CD4-positive, alpha-beta T cell (primary cell): ENCODE measurements around the gene SPEM3. TPM values are rescaled to one million over a fixed set of nuclear protein-coding genes. Genes with fewer than 3 reads are reported as not detected.

ENCODE experiments used
- ATAC-seq: fragments of 200-7000 bp; cut with Tn5 transposase; one replicate; pipeline ENCODE4 v1.10.0; 2022; ENCODE audit warnings: mild to moderate bottlenecking; ENCODE audit not compliant: poor library complexity
- CTCF ChIA-PET: fragments of 350-600 bp; sonication (Branson Sonifier 250); formaldehyde crosslinking; loops from one replicate; lab custom pipeline; 2021; ENCODE audit warnings: antibody characterized with exemption, inconsistent platforms; lab: Charles Lee
- POLR2A ChIA-PET: fragments of 350-600 bp; sonication (Branson Sonifier 250); formaldehyde crosslinking; loops from one replicate; lab custom pipeline; 2021; ENCODE audit warnings: antibody characterized with exemption, inconsistent platforms; lab: Charles Lee
- DNase-seq, 14 experiments: peaks; one replicate each; pipeline ENCODE4 v3.0.0-alpha.2; 2013 to 2020; ENCODE audit warnings: mixed read lengths in 2 of 14
- H3K27ac ChIP-seq, 2 donors: one replicate each; pipeline versions ENCODE4 v1.5.1 to v1.7.0; 2013; ENCODE audit warnings: low read length in 2 of 2, low read depth in 1 of 2, mild to moderate bottlenecking in 1 of 2
- H3K27me3 ChIP-seq, 2 experiments: 1 replicate in 1 of 2; 2 replicates in 1 of 2; pipeline versions ENCODE4 v1.6.1 to v1.7.0; 2013; ENCODE audit warnings: low read length in 2 of 2, control low read depth in 1 of 2, mild to moderate bottlenecking in 1 of 2, moderate library complexity in 1 of 2; ENCODE audit not compliant: insufficient read depth in 2 of 2, control insufficient read depth in 1 of 2
- H3K36me3 ChIP-seq: one replicate; pipeline ENCODE4 v1.6.1; 2013; ENCODE audit warnings: low read length, control low read depth; ENCODE audit not compliant: insufficient read depth
- H3K4me1 ChIP-seq: one replicate; pipeline ENCODE4 v1.6.1; 2013; ENCODE audit warnings: low read length, control low read depth; ENCODE audit not compliant: insufficient read depth
- H3K4me3 ChIP-seq: one replicate; pipeline ENCODE4 v1.5.1; 2013; ENCODE audit warnings: mild to moderate bottlenecking, low read length, moderate library complexity
- H3K9me3 ChIP-seq, 2 experiments: 1 replicate in 1 of 2; 2 replicates in 1 of 2; pipeline versions ENCODE4 v1.6.1 to v1.7.0; 2013; ENCODE audit warnings: low read length in 2 of 2, mild to moderate bottlenecking in 2 of 2, control low read depth in 1 of 2, moderate library complexity in 1 of 2; ENCODE audit not compliant: control insufficient read depth in 1 of 2, insufficient read depth in 1 of 2
- H3K27ac Mint-ChIP-seq: one replicate; pipeline ENCODE4 v1.8.0; 2020; ENCODE audit warnings: mixed read lengths
- H3K27me3 Mint-ChIP-seq: one replicate; pipeline ENCODE4 v1.8.0; 2021; ENCODE audit warnings: mixed read lengths
- H3K36me3 Mint-ChIP-seq: one replicate; pipeline ENCODE4 v1.8.0; 2021; ENCODE audit warnings: low read depth, mixed read lengths
- H3K4me1 Mint-ChIP-seq: one replicate; pipeline ENCODE4 v1.8.0; 2021; ENCODE audit warnings: low read depth, mixed read lengths
- H3K4me3 Mint-ChIP-seq: one replicate; pipeline ENCODE4 v1.8.0; 2020; ENCODE audit warnings: mild to moderate bottlenecking, mixed read lengths
- H3K9me3 Mint-ChIP-seq: one replicate; pipeline ENCODE4 v1.8.0; 2020; ENCODE audit warnings: mixed read lengths
- CTCF ChIP-seq: fragments of 200-600 bp; IDR thresholded peaks from one replicate; pipeline ENCODE4 v1.8.0; 2022; ENCODE audit warnings: antibody characterized with exemption, mild to moderate bottlenecking
- intact Hi-C, 2 experiments: fragments of 100-400 bp; cut with DNase I in 1 of 2; cut with micrococcal nuclease in 1 of 2; formaldehyde crosslinking; loops; one replicate each; pipeline versions ENCODE4 v1.15.1 to v1.9.0; 2023 to 2025; cut with DNase I, micrococcal nuclease
- total RNA-seq, 174 experiments: library from RNA in 2 of 174; stranded (reverse) in 2 of 174; gene quantifications; one replicate each; pipeline ENCODE4 v1.2.3 and lab custom pipeline; 2021 to 2026

The SPEM3 gene
- total RNA-seq, 2 experiments from 2014 or later = not detected

GRCh38 chr17:7437950-7438614, 9.4 kb downstream of the SPEM3 start:
- Mint-ChIP-seq H3K27me3 (peaks cover 44% of the 10 kb centered on the region), H3K9me3 (no peaks in the 10 kb centered on the region), H3K4me3 (peak overlapping the region; percentile 85), H3K36me3 (peaks cover 4% of the 10 kb centered on the region), H3K4me1 (peaks cover 48% of the 10 kb centered on the region), H3K27ac (peak overlapping the region; percentile 43)
- Histone ChIP-seq H3K9me3 (peaks cover 0 to 12% of the 10 kb centered on the region in 2 experiments), H3K36me3 (no peaks in the 10 kb centered on the region), H3K27ac (no peak overlapping the region), H3K4me1 (peaks cover 60% of the 10 kb centered on the region), H3K27me3 (peaks cover 38 to 47% of the 10 kb centered on the region in 2 experiments), H3K4me3 (peak overlapping the region; percentile 39)
- DNase-seq (peak in 13 of 14 experiments; percentile 23 to 83 (median 59)), ATAC-seq (no peak)
- intact Hi-C loops = loop anchor here (1.0 to 10.0 kb wide), 11 partner anchors 41 to 391 kb away; partner anchors contain the start of genes CTDNEP1 (in 1 of the 2), EIF5A (in 1 of the 2), ELP5 (in 1 of the 2) and KCTD11 (in 1 of the 2)
- ChIA-PET POLR2A (interaction anchor here (0.6 to 9.0 kb wide), 7 partner anchors 17 to 249 kb away, joined by 3 to 156 read pairs (median 4); partner anchors contain the start of genes GABARAP, POLR2A, SLC35G6 and TP53), CTCF (interaction anchor here (1.7 to 4.8 kb wide), 8 partner anchors 17 to 123 kb away, joined by 3 to 61 read pairs (median 36); partner anchors contain the start of genes POLR2A, SENP3, TMEM95 and ZBTB4)
- TF ChIP-seq CTCF = no peak

- Mint-ChIP-seq H3K27ac (peak overlapping the region; percentile 43), H3K9me3 (no peaks in the 10 kb centered on the region), H3K27me3 (peaks cover 52% of the 10 kb centered on the region), H3K4me1 (peaks cover 48% of the 10 kb centered on the region), H3K4me3 (peak overlapping the region; percentile 85), H3K36me3 (peaks cover 4% of the 10 kb centered on the region)
- peaks cover 60% of the 10 kb centered on the region for H3K4me1 ChIP-seq
- H3K27ac ChIP-seq = no peak overlapping the region
- peaks cover 0 to 12% of the 10 kb centered on the region in 2 experiments for H3K9me3 ChIP-seq
- peak overlapping the region; percentile 39 for H3K4me3 ChIP-seq
- TF ChIP-seq CTCF = no peak
- intact Hi-C loops = loop anchor here (1.0 to 10.0 kb wide), 7 partner anchors 15 to 392 kb away; partner anchors contain the start of genes CTDNEP1 (in 1 of the 2), EIF5A (in 1 of the 2), ELP5 (in 1 of the 2) and KCTD11 (in 1 of the 2)
- peaks cover 46 to 55% of the 10 kb centered on the region in 2 experiments for H3K27me3 ChIP-seq
- no peak for ATAC-seq
- no peaks in the 10 kb centered on the region for H3K36me3 ChIP-seq
- CTCF ChIA-PET = interaction anchor here (1.9 to 4.8 kb wide), 4 partner anchors 40 to 122 kb away, joined by 5 to 61 read pairs (median 36); partner anchors contain the start of genes POLR2A, SENP3 and ZBTB4
- POLR2A ChIA-PET = interaction anchor here (0.6 to 9.0 kb wide), 6 partner anchors 16 to 248 kb away, joined by 3 to 156 read pairs (median 4); partner anchors contain the start of genes GABARAP, POLR2A, SLC35G6 and TP53
- DNase-seq = no peak
Measured at GRCh38 chr17:7438656-7439460, 10.2 kb downstream of the SPEM3 start.
